Measurements from ENCODE around the gene NCEH1. TPM values are rescaled to one million over a fixed set of nuclear protein-coding genes. Genes with fewer than 3 reads are reported as not detected.

The NCEH1 gene
- total and polyA plus RNA-seq, 10 of the 15 experiments (the other 5 are each of a cell fraction or from before 2014, with no cell fraction given), result 1.8 to 8.1 (median 4.5) TPM

DNA sequence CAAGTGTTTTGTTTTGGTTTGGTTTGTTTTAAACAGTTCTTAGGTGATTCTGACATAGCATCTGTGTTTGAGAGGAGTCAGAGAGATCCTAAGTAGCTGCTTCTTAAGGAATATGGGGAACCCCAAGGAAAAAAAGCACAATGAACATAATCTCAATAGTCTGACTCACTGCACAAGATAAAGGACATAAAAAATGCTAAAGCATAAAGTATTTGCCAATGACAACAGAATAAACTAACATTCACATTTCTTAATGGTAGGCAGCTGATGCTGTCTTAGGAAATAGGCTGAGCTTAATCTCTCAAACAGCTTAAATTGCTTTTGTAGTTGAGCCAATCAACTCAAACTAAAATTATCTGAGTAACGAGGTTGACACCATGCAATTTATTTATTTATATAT, 2.9 kb downstream of the NCEH1 start (continued):
- TF ChIP-seq, protein P1, sequence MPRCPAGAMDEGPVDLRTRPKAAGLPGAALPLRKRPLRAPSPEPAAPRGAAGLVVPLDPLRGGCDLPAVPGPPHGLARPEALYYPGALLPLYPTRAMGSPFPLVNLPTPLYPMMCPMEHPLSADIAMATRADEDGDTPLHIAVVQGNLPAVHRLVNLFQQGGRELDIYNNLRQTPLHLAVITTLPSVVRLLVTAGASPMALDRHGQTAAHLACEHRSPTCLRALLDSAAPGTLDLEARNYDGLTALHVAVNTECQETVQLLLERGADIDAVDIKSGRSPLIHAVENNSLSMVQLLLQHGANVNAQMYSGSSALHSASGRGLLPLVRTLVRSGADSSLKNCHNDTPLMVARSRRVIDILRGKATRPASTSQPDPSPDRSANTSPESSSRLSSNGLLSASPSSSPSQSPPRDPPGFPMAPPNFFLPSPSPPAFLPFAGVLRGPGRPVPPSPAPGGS (IDR thresholded peaks at IDR 0.05; ENCODE audit: borderline replicate concordance, insufficient read depth, low read depth, low read length, poor library complexity, severe bottlenecking), result no peak
- no peak for TF ChIP-seq HDGF (IDR thresholded peaks at IDR 0.05)
- no peak for TF ChIP-seq RB1 (IDR thresholded peaks at IDR 0.05; ENCODE audit: borderline replicate concordance)
- TF ChIP-seq SMAD1 (IDR thresholded peaks at IDR 0.05; ENCODE audit: low read depth, partially characterized antibody), result no peak
- TF ChIP-seq RAD21 (IDR thresholded peaks at IDR 0.05; ENCODE audit: insufficient read depth, low read depth, low read length), result no peak

DNA sequence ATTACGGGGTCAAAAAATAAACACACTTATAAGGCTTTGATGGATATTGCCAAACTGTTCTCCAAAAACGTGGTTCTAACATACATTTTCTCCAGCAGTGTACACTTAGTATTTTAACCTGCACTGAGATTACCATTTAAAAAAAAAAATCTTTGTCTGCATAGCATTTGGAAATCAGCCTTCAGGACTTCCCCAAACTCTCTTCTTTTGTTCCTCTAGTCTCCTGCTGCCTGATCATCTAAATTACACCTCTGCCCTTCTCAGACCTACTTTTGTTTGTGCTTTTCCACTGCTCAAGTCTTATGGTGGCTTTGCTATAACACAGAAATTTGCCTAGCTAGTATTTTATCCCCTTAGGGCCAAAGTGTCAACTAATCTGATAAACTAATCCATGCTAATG, 3.8 kb downstream of the NCEH1 start:
- DNase-seq (ENCODE audit: low read depth, low spot score) (no peak), ATAC-seq (no peak), FAIRE-seq (no peak)
- no peaks in the 10 kb centered on the region; the same call in 1 of the 2 replicates for H3K79me2 ChIP-seq (ENCODE audit: control insufficient read depth, insufficient read depth, low read length)
- no peaks in the 10 kb centered on the region for H3K9me3 ChIP-seq (replicated peaks; ENCODE audit: control insufficient read depth, insufficient read depth, low read length)
- ChIA-PET POLR2A (no interaction called here), SMC1A (ENCODE audit: uncharacterized antibody, unreplicated experiment) (no interaction called here), CTCF (no interaction called here), RAD21 (ENCODE audit: unreplicated experiment) (no interaction called here)
- H3K27ac ChIP-seq (ENCODE audit: control insufficient read depth, insufficient read depth), result no peak overlapping the region
- no peaks in the 10 kb centered on the region for H4K20me1 ChIP-seq (ENCODE audit: control insufficient read depth, insufficient read depth)
- TF ChIP-seq CEBPB (IDR thresholded peaks at IDR 0.05; ENCODE audit: borderline replicate concordance in 1 of 2, low read depth in 2 of 2, low read length in 2 of 2), result no peak
- TF ChIP-seq NFYA (IDR thresholded peaks at IDR 0.05; ENCODE audit: borderline replicate concordance, low read depth, low read length), result no peak
- TF ChIP-seq ZNF622 (IDR thresholded peaks at IDR 0.05), result no peak
- no peak for TF ChIP-seq EED (IDR thresholded peaks at IDR 0.05; ENCODE audit: low read depth)
- no peak for TF ChIP-seq MTA3 (IDR thresholded peaks at IDR 0.05; ENCODE audit: borderline replicate concordance, low read length)
- TF ChIP-seq POU2F2 (IDR thresholded peaks at IDR 0.05; ENCODE audit: borderline replicate concordance, low read depth, low read length), result no peak
- no peak for TF ChIP-seq ZNF274 (IDR thresholded peaks at IDR 0.05; ENCODE audit: insufficient read depth, insufficient read length)
- TF ChIP-seq HCFC1 (IDR thresholded peaks at IDR 0.05; ENCODE audit: low read length), result no peak
- TF ChIP-seq E2F8 (IDR thresholded peaks at IDR 0.05; ENCODE audit: low read depth, partially characterized antibody), result no peak
- TF ChIP-seq JUNB (IDR thresholded peaks at IDR 0.05), result no peak
- TF ChIP-seq POLR2AphosphoS2 (IDR thresholded peaks at IDR 0.05; ENCODE audit: low read depth, low read length), result no peak
- no peak for TF ChIP-seq RAD21 (IDR thresholded peaks at IDR 0.05; ENCODE audit: insufficient read depth, low read depth, low read length)
- no peak for TF ChIP-seq RELA (IDR thresholded peaks at IDR 0.05; ENCODE audit: borderline replicate concordance, partially characterized antibody)
- no peak for TF ChIP-seq NRF1 (conservative IDR thresholded peaks at IDR 0.05; ENCODE audit: low read depth, low read length)
- no peak for TF ChIP-seq CHD2 (IDR thresholded peaks at IDR 0.05; ENCODE audit: borderline replicate concordance, low read depth, low read length)
- H3K4me1 ChIP-seq (ENCODE audit: control insufficient read depth, insufficient read depth, low read length), result no peaks in the 10 kb centered on the region; the same call in 1 of the 2 replicates
- H3K36me3 ChIP-seq (ENCODE audit: control insufficient read depth in 2 of 2, insufficient read depth in 2 of 2, low read length in 1 of 2), result no peaks in the 10 kb centered on the region
- no TSS peak for BruUV-seq (replicated peaks)
- WGBS (ENCODE audit: insufficient coverage, insufficient replicate concordance, low lambda C conversion rate, missing lambda C conversion rate), result 75% methylated on average over 2 of the region's 2 CpGs
- H2AFZ ChIP-seq (ENCODE audit: control insufficient read depth, low read depth, low read length), result no peak overlapping the region
- H3K9ac ChIP-seq (ENCODE audit: control insufficient read depth, insufficient read depth, low read length), result no peak overlapping the region
- in situ Hi-C loops (cut with MboI), result no loop called here
- H3K27me3 ChIP-seq (replicated peaks in 1 of 2; ENCODE audit: control insufficient read depth in 2 of 2, insufficient read depth in 2 of 2, low read length in 1 of 2), result no peaks in the 10 kb centered on the region
- H3K4me2 ChIP-seq (ENCODE audit: control insufficient read depth, insufficient read depth), result no peak overlapping the region
- no peak overlapping the region for H3K4me3 ChIP-seq
- intact Hi-C loops (cut with micrococcal nuclease; ENCODE audit: unreplicated experiment), result no loop called here
